Neuron (in vitro differentiated cells): ENCODE results near the gene SNRNP48.
A peak's percentile ranks its signal among the peaks of the same experiment; 100 is the strongest.

Experiments
- H2AFZ ChIP-seq: one replicate; pipeline ENCODE4 v1.6.1; 2013; ENCODE audit warnings: low read depth, mild to moderate bottlenecking, inconsistent platforms, low read length, moderate library complexity
- H3K27me3 ChIP-seq: one replicate; pipeline ENCODE4 v1.6.1; 2013; ENCODE audit warnings: low read length; ENCODE audit not compliant: insufficient read depth
- H3K36me3 ChIP-seq: one replicate; pipeline ENCODE4 v1.6.1; 2013; ENCODE audit warnings: low read length; ENCODE audit not compliant: insufficient read depth
- H3K4me1 ChIP-seq: one replicate; pipeline ENCODE4 v1.6.1; 2013; ENCODE audit warnings: low read length; ENCODE audit not compliant: insufficient read depth
- H3K4me3 ChIP-seq: 2 replicates; pipeline ENCODE4 v1.5.1; 2013; ENCODE audit warnings: mild to moderate bottlenecking, low read length, moderate library complexity
- H3K9me3 ChIP-seq: one replicate; pipeline ENCODE4 v1.6.1; 2013; ENCODE audit warnings: low read length

The SNRNP48 gene, protein sequence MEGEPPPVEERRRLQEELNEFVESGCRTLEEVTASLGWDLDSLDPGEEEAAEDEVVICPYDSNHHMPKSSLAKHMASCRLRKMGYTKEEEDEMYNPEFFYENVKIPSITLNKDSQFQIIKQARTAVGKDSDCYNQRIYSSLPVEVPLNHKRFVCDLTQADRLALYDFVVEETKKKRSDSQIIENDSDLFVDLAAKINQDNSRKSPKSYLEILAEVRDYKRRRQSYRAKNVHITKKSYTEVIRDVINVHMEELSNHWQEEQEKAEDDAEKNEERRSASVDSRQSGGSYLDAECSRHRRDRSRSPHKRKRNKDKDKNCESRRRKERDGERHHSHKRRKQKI

DNA sequence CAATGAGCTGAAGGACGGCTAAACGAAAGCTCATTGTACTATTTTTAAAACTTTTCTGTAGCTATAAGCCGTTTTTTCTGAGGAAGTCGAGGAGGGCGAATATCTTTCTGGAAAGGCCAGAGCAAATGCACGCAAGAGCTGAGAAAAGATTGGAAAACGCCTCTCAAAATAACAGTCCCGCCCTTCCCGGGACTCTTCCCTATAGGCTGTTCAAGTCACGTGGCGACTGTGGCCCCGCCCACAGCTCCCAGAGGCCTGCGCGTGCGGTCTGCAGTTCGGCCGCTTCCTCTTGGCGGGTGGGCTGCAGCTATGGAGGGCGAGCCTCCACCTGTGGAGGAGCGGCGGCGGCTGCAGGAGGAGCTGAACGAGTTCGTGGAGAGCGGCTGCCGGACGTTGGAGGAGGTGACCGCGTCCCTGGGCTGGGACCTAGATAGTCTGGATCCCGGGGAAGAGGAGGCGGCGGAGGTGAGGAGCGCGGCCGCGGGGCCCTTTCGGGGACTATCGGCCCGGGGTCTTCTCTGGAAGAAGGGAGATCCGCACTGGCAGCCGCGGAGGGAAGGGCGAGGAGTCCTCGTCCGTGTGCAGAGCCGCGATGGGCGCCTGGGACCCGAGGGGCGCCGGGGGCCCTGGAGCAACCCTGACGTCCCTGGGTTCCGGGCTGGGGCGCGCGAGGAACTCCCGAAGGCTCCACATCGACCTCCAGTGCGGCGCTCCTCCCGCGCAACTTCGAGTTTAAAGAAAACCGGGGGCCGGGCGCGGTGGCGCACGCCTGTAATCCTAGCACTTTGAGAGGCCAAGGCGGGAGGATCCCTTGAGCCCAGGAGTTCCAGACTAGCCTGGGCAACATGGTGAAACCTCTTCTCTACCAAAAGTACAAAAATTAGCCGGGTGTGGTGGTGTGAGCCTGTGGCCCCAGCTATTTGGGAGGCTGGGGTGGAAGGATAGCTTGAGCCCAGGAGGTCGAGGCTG, at the start of gene SNRNP48:
Gene SNRNP48, plus strand, starts transcription at position 250 of the 969 bp plus-strand sequence. Its CDS starts 60 bp downstream, at position 310.
- Histone ChIP-seq H3K9me3 (no peaks in the 10 kb centered on the region), H2AFZ (peak within 1 kb of the TSS; percentile 98), H3K36me3 (peaks cover 16% of the 10 kb centered on the region), H3K27me3 (peaks cover 7% of the 10 kb centered on the region), H3K4me1 (peaks cover 6% of the 10 kb centered on the region), H3K4me3 (peak within 1 kb of the TSS; percentile 70)

DNA sequence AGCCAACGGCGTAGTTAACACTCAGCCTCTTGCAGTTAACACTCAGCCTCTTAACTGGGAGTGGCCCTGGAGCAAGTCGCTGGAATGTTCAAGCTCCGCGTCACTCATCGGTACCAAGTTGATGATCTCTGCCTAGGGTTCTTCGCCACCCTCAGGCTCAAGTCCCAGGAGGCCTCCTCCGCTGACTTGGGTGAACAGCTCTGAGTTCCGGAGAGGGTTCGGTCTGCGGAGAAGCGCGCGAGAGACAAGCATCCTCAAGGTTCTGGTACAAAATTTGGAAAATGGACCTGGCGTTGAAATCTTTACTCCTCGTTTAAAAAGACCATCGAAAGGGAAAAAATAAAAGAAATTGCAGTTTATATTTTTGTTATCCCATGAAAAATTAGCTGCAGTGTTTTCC, 49.4 kb upstream of the SNRNP48 start:
- H2AFZ ChIP-seq: no peak overlapping the region
- peaks cover 8% of the 10 kb centered on the region for H3K4me1 ChIP-seq
- no peak overlapping the region for H3K4me3 ChIP-seq
- H3K36me3 ChIP-seq: no peaks in the 10 kb centered on the region
- peaks cover 8% of the 10 kb centered on the region for H3K9me3 ChIP-seq
- H3K27me3 ChIP-seq: peaks cover 85% of the 10 kb centered on the region

DNA sequence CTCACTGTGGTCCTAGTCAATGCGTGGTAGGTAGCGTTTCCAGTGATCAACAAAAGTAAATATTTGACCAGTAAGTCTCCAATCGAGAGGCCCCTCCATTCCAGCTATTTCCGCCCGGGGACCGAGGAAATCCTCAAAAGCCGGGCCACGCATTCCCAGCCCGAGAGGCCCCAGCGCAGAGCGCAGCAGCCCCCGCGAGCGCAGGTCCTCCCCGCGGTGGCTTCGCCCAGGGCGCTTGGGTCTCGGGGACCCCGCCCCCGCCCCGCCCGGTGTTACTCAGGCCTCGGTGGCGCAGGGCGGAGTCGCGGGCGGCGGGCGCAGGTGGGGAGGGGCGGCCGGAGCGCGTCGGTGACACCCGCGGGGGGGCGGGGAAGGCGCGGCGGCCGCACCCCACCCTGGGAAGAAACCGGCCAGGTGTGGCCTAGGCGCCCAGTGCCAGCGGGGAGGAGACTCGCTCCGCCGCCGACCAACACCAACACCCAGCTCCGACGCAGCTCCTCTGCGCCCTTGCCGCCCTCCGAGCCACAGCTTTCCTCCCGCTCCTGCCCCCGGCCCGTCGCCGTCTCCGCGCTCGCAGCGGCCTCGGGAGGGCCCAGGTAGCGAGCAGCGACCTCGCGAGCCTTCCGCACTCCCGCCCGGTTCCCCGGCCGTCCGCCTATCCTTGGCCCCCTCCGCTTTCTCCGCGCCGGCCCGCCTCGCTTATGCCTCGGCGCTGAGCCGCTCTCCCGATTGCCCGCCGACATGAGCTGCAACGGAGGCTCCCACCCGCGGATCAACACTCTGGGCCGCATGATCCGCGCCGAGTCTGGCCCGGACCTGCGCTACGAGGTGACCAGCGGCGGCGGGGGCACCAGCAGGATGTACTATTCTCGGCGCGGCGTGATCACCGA, 48.6 kb upstream of the SNRNP48 start, which contains the start of gene DSP:
Gene DSP, plus strand, starts transcription at position 497 of the 890 bp plus-strand sequence. Its CDS starts 245 bp downstream, at position 742.
- H2AFZ ChIP-seq: peak within 1 kb of the TSS; percentile 74
- H3K9me3 ChIP-seq: peaks cover 8% of the 10 kb centered on the region
- peaks cover 86% of the 10 kb centered on the region for H3K27me3 ChIP-seq
- peak within 1 kb of the TSS; percentile 15 for H3K4me3 ChIP-seq
- H3K36me3 ChIP-seq: no peaks in the 10 kb centered on the region
- peaks cover 8% of the 10 kb centered on the region for H3K4me1 ChIP-seq

DNA sequence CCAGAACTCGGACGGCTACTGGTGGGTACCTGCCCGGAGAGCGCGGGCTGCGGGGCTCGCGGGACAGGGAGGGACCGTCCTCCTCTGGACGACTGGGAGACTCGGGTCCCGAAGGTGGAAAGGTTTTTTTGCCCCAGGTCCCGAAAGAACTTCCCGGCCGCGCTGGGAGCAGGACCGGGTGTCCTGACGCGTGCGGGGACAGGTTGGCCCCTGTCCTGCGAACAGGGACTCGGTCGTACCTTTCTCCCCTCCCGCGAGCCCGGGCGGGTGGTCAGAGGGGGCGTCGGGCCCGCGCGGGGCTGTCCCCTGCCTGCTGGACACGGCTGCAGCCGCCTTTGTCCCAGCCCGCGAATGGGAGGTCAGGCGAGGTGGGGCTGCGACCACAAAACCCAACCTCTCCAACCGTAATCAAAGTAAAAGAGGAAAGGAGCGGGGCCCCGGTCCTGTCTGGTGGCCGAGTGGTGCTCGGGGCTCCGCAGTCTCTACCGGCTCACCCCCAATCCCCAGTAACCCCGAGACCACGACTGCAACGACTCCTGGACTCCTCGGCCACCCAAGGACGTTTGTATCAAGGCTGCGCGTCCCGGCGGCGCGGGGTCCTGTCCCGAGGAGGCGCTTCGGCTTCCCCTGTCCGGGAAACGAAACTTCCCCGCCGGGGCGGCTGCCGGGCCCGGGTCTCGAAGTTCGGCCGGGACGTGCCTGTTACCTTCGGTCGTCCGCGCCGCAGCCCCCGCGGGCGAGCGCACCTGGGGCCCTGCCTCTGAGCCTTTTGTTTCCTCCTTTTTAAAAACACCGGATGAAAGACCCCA, 47.7 kb upstream of the SNRNP48 start:
- Histone ChIP-seq H3K27me3 (peaks cover 92% of the 10 kb centered on the region), H3K4me1 (peaks cover 8% of the 10 kb centered on the region), H3K36me3 (no peaks in the 10 kb centered on the region)

DNA sequence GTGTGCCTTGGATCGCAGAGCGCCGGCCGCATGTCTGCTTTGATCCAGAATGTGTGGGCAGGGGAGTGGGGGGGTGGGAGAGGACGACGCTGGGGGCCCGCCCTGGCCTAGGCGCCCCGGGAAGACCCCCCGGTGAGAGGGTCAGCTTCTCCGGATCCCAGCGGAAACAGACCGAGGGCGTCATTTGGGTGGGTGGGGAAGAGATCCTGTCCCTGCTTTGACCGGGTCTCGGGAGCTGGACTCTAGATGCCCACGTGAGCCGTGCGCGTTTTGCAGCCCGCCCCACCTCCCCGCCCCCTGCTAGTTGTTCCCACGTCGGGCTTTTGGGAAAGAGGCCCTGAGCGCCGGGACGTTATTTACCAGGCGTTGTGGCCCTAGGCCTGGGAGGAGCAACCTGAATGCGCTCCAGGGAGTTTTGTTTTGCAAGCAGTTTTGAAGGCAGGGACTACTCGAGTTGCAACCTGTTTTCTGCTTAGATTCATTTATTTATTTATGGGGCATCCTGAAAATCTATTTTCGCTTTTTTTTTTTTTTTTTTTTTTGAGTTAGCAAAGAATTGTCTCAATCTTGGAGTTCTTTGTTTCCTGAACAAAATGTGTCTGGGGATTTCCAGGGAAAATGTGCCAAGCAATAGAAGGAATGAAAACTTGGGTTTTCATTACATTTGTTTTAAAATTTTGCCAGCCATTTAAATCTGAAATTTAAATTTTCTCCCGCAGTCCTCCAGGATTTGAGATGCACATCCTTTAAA, 46.9 kb upstream of the SNRNP48 start:
- Histone ChIP-seq H3K27me3 (peaks cover 86% of the 10 kb centered on the region), H3K9me3 (peaks cover 8% of the 10 kb centered on the region), H2AFZ (peak overlapping the region; percentile 74), H3K36me3 (no peaks in the 10 kb centered on the region), H3K4me1 (peaks cover 8% of the 10 kb centered on the region), H3K4me3 (no peak overlapping the region)

More for the DNA sequence above, 47.7 kb upstream of the SNRNP48 start:
- Histone ChIP-seq H2AFZ (peak overlapping the region; percentile 74), H3K4me3 (peak overlapping the region; percentile 15), H3K9me3 (peaks cover 8% of the 10 kb centered on the region)

DNA sequence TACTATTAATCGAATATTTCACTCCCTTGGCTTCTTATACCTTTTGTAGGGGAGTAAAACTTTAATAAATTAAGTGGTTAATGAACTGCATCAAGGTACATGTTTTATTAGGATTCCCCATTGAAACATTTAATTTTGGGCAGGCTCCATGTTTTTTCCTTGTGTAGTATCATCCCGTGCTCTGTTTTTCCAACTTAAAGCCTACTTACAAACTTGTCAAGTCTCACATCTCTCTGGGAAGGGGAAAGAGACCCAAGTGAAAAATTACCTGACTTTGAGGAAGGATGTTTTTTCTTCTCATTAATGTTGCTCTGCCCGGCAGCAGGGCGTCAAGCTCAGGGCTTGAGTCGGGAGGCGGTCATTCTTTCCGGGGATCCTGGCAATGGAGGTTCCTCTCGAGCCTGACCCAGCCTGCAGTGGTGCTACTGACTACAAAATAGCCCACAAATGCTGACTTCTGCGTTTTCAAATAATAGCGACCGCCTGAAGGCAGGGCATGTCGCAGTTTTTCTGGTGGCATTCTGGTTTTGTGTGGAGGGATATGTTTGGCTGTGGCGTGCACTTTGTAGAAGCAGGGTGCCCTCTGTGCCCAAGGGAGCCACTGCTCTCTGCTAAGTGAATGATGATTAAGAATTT, 46.1 kb upstream of the SNRNP48 start:
- peaks cover 86% of the 10 kb centered on the region for H3K27me3 ChIP-seq
- peaks cover 8% of the 10 kb centered on the region for H3K9me3 ChIP-seq
- H3K4me1 ChIP-seq: peaks cover 8% of the 10 kb centered on the region
- H2AFZ ChIP-seq: no peak overlapping the region
- H3K4me3 ChIP-seq: no peak overlapping the region
- no peaks in the 10 kb centered on the region for H3K36me3 ChIP-seq

DNA sequence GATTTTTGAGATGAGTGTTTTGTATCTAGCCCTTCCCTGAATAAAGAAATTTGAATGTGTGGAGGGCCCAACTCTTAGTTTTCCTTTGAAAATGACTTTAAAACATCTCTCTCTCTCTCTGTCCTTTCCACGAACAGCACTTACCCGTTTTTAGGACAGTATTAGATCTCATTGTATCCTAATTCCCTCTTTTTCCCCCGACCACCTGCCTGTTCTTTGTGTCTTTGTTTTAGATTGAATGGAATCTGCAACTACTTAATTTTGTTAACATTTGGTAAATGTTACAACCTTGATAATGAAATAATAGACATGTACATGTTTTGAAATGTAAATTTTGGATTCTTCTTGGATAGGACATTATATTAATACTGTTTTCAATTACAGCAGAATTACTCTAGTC, 45.4 kb upstream of the SNRNP48 start:
- Histone ChIP-seq H3K4me3 (no peak overlapping the region), H3K9me3 (peaks cover 8% of the 10 kb centered on the region), H3K4me1 (peaks cover 8% of the 10 kb centered on the region), H2AFZ (no peak overlapping the region), H3K27me3 (peaks cover 85% of the 10 kb centered on the region), H3K36me3 (no peaks in the 10 kb centered on the region)

DNA sequence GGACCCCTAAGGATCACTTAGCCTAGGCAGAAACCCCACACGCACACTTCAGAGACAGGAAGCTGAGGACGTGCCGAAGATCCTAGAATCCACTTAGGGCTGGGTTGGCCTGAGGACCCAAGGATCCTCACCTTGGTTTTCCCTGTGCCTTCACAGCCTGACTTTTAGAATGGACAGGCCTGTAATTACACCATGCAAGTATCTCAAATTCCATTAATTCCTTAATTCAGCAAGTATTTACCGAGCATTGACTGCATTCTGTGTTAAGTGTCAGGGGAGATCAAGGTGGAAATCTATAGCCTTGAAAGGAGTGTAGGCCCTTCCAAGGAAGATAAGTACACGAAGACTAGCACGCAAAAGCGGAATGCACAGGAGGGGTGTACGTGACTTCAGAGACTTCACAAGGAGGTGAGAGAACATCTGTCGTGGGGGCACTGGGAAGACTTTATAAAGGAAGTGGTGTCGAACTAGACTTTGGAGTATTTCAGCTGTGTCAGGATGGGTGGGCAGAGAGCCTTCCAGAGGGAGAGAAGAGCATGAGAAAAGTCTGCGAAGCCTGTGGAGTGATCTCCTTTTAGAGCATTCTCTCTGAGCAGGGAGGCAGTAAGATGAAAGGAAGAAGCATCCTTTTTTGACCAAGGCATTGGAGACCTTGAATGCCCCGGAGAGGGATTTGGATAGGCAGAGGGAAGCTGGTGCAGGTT, 44.5 kb upstream of the SNRNP48 start:
- Histone ChIP-seq H3K9me3 (peaks cover 7% of the 10 kb centered on the region), H3K27me3 (peaks cover 77% of the 10 kb centered on the region), H2AFZ (no peak overlapping the region), H3K36me3 (no peaks in the 10 kb centered on the region), H3K4me3 (no peak overlapping the region), H3K4me1 (peaks cover 8% of the 10 kb centered on the region)

DNA sequence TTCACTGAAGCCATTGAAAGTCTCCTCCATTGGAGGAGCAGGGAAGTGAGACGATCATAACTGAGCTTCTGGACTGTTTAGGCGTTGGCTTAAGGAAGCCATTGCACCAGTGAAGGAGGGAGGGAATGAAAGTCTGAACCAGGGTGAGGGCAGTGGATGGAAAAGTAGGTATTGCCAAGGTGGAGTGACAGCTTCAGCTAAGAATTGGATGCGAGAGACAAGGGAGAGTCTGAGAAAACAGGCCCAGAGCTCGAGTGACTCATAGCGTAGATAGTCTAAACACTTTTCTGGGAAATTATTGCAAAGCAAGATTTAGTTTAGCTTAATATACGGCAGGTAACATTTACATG, 44.0 kb upstream of the SNRNP48 start:
- H3K36me3 ChIP-seq: no peaks in the 10 kb centered on the region
- peaks cover 72% of the 10 kb centered on the region for H3K27me3 ChIP-seq
- H3K4me3 ChIP-seq: no peak overlapping the region
- peaks cover 5% of the 10 kb centered on the region for H3K9me3 ChIP-seq
- H2AFZ ChIP-seq: no peak overlapping the region
- H3K4me1 ChIP-seq: peaks cover 8% of the 10 kb centered on the region

DNA sequence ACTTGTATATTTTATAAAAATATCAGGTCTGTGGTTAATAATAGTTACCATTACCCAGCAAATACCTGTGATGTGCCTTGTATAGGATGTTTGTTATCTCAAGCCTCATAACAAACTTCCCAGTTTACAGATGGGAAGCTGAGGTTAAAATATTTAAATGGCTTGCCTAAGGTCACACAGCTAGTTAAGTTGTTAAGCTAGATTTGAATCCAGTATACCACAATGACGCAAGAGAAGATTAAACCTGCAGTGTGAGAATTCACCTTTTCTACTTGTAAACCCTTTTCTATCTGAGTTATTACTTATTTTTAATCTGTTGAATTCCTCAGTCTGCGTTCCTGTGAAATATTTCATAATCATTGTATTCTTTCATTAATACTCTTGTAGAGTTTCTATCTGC, 43.6 kb upstream of the SNRNP48 start:
- H3K4me3 ChIP-seq: no peak overlapping the region
- no peak overlapping the region for H2AFZ ChIP-seq
- H3K4me1 ChIP-seq: peaks cover 7% of the 10 kb centered on the region
- peaks cover 5% of the 10 kb centered on the region for H3K9me3 ChIP-seq
- H3K27me3 ChIP-seq: peaks cover 69% of the 10 kb centered on the region
- H3K36me3 ChIP-seq: no peaks in the 10 kb centered on the region

DNA sequence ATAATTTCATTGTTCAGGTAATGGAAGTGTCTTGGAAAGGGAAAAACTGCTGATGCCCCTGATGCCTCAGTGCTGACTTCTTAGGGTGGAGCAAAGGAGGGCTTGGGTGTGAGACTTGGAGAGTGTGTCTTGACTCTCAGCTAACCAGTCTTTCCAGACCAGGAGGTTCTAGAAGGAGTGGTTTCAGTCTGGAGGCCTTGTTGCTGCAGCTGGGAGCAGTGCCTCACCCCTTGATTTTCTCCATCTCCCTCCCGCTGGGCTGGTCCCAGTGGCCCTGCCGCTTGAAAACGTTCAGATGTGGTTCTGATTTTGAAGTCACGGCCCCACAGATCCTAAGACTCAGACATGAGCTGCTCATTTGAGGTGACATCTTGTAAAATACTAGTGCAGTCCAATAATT, 43.1 kb upstream of the SNRNP48 start:
- H3K4me1 ChIP-seq: peaks cover 3% of the 10 kb centered on the region
- H3K9me3 ChIP-seq: peaks cover 5% of the 10 kb centered on the region
- H3K27me3 ChIP-seq: peaks cover 64% of the 10 kb centered on the region
- H2AFZ ChIP-seq: no peak overlapping the region
- H3K36me3 ChIP-seq: no peaks in the 10 kb centered on the region
- no peak overlapping the region for H3K4me3 ChIP-seq
